HG03196 (cell line): ENCODE measurements around the gene C1orf50.
"Not testable (repeated sequence)": the region's sequence is repeated elsewhere in the genome, so short reads cannot be mapped to it uniquely, and the experiment has no call there.

Experiments used
- ATAC-seq: cut with Tn5 transposase; IDR thresholded peaks from one replicate; pipeline ENCODE4 v1.9.1; 2021; ENCODE audit not compliant: unreplicated experiment

The C1orf50 gene

DNA sequence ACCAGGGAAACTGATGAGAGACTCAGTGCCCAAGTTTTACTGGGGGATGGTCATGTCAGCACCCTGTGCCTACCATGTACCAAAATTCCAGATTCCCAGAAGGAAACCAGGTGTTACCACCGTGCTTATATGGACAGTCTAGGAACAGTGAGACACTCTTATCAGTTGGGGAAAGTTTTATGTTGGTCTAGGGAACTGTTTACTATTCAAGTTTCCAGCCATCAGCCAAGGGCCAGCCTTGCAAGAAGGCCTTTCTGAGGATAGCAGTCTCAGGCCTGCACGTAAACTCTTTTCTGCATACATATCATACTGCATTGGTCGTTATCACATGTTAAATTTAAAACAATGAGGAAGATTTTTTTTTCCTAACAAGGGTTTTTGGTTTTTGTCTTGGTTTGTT lies 30.4 kb downstream of the C1orf50 start:
- ATAC-seq: no peak

DNA sequence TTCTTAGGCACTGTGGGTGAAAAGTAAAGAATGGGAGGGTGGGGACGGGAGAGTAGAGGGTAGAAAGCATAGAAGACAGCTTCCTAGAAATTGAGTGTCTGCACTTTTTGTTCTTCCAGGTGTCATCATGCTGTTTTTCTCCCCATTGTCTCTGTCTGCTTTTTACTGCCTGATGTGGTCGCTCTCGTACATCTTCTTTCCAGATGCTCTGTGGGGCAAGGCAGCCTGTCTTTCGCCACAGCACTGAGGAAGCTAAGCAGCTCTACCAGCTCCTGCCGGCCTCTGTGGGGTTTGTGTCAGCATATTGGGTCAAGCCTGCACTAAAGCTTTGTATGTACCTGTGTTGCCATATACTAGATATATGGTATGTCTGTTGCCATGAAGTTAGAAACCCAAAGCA lies 30.9 kb downstream of the C1orf50 start:
- no peak for ATAC-seq

GRCh38 chr1:42801832-42802473 lies 34.9 kb downstream of the C1orf50 start:
- no peak for ATAC-seq

DNA sequence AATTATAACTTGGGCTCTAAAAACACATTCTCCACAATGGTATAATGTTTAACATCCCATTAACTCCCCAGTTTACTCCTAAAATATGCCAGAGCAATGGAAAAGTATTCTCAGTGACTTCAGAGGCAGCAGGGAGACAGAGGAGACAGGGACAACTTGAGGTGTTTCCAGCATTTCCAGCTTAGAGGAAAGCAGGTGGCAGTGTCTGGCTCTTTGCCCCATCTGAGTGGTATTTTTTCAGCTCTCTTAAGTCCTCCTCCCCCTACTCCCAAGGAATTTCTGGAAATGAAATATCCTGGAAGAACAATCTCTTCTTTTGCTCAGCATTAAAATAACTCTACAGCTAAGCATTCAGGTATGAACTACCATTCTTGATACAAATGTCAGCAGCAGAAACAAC lies 39.1 kb downstream of the C1orf50 start:
- no peak for ATAC-seq

GRCh38 chr1:42806593-42806992 lies 39.5 kb downstream of the C1orf50 start:
- no peak for ATAC-seq

DNA sequence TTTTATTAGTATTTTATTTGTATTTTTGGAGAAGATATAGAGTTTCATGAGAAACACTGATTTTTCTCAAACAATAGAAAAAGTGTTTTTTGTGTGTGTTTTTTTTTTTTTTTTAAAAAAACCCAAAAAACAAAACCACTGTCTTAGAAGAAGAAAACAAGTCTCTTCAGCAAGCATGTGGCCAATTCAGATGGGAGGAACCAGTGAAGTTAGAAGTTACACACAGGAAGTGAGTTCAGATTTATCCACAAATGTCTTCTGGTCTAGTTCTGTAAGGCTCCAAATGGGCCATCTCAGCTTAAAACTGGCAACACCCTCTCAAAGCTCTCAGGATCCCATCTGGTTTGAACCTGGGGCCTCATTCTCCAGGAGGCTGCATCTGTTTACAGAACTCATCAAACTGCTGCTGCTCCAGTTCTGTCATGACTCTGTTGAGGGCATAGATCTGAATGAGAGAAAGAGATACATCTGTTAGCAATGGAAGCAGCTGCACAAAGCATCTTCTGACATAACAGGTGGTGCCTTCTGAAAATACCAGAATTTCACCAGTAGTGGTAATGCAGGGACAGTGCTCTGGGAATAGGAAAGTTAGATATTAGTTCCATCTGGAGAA lies 40.1 kb downstream of the C1orf50 start:
- no peak for ATAC-seq

DNA sequence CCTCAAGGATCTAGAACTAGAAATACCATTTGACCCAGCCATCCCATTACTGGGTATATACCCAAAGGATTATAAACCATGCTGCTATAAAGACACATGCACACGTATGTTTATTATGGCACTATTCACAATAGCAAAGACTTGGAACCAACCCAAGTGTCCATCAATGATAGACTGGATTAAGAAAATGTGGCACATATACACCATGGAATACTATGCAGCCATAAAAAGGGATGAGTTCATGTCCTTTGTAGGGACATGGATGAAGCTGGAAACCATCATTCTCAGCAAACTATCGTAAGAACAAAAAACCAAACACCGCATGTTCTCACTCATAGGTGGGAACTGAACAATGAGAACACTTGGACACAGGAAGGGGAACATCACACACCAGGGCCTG lies 47.8 kb downstream of the C1orf50 start:
- ATAC-seq: not testable (repeated sequence)

GRCh38 chr1:42815941-42816584 lies 49.0 kb downstream of the C1orf50 start:
- ATAC-seq: peak; percentile 5

DNA sequence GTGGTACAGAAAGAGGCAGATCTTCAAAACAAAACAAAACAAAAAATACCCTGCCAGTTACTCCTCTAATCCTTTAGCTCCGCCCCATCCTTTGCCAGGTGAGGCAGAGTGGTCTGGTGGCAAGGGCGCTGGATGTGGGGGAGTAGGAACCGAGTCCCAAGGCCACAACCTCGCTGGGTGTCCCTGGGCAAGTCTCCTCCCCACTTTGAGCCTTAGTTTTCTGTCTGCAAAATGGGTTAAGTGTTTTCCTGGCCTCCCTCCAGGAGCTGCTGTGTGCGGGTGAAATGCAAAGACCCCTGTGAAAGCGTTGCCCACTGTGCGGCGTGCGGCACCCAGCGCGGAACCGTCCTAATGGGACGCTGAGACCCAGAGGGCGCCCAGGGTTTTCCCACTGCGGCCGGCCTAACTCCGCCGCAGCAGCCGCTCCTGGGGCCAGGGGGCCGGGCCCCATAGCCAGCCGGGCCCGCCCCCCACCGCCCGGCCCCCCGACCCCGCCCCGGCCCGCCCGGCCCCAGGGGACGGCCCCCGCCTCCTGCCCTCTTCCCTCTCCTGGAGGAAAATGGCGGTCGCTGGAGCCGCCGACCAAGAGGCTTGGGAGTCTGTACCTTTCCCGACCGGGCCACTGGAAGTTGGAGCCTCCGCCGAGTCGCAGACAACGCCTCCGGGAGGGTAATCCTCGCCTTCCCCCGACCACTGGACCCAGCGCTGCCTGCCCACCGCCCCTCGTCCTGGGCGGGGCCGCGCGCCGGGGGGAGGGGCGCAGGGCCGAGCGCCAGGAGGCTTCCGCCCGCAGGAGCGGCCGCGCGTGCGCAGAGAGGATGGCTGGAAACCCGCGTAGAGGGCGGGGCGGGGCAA lies 49.8 kb downstream of the C1orf50 start, which contains the start of the genes ERMAP and SVBP:
TSS of gene ERMAP (plus strand) at position 538 of the 855 bp plus-strand sequence. CDS start 13,327 bp downstream, outside the sequence.
TSS of gene SVBP (minus strand) at position 813 of the 855 bp plus-strand sequence. CDS start 853 bp downstream, outside the sequence.
- peak; percentile 75 for ATAC-seq

GRCh38 chr1:42817440-42817767 lies 50.4 kb downstream of the C1orf50 start:
- no peak for ATAC-seq

DNA sequence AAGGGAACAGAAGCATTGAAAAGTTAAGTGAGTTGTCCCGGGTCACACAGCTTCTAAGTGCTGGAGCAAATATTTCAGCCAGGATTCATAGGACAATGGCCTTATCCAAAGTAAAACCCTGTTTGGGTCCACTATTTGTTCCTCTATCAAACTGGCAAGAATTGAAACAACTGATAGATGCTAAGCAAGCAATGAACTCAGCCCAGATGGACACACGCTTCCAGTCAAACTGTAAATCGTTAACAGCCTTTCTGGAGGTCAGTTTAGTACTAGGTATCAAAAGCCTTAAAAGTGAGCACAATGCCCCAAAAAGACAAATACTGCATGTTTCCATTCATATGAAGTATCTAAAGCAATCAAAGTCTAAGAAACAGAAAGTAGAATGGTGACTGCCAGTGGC lies 50.9 kb downstream of the C1orf50 start:
- no peak for ATAC-seq

DNA sequence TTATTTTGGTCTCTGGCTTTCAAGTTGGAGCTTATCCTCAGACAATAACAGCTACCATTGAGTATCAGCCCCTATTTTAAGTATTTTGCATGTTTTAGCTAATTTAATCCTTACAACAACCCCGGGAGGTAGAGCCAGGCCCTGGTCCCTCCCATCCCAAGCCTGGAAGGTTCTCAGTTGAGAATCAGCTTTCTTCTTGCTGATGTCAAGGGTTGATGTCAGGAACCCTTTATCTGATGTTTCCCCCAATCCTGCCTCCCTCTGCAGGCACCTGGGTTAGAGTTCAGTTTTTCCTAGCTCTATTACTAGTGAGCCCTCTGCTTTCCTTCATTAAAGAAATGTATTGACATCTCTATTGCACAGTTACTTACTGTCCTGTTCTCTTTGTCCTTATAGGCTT lies 53.8 kb downstream of the C1orf50 start:
- no peak for ATAC-seq

- no peak for ATAC-seq
Measured at GRCh38 chr1:42821690-42822089, 54.6 kb downstream of the C1orf50 start.

DNA sequence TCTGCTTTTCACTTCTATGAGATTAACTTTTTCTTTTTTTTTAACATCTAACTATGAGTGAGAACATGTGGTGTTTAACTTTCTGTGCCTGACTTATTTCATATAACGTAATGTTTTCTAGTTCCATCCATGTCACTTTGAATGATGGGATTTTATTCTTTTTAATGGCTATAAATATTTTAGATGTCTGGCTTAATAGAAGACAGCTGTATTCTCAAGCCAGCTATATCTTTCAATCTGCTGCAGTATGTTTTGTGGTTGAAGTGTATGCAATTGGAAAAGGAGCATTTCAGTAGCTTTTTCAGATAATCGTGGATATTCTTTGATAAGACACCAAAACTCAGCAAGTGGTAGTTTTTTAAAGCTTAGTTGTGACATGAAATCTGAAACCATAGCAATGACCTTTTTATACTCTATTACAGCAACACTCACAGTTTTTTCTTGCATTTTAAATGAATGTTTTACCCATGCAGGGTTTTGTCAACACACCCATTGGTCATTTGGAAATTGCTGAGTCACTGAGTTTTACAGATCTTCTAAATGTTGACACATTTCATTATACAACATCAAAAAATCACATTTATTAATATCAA lies 55.8 kb downstream of the C1orf50 start:
- no peak for ATAC-seq

- no peak for ATAC-seq
Measured at GRCh38 chr1:42824481-42825035, 57.5 kb downstream of the C1orf50 start.

DNA sequence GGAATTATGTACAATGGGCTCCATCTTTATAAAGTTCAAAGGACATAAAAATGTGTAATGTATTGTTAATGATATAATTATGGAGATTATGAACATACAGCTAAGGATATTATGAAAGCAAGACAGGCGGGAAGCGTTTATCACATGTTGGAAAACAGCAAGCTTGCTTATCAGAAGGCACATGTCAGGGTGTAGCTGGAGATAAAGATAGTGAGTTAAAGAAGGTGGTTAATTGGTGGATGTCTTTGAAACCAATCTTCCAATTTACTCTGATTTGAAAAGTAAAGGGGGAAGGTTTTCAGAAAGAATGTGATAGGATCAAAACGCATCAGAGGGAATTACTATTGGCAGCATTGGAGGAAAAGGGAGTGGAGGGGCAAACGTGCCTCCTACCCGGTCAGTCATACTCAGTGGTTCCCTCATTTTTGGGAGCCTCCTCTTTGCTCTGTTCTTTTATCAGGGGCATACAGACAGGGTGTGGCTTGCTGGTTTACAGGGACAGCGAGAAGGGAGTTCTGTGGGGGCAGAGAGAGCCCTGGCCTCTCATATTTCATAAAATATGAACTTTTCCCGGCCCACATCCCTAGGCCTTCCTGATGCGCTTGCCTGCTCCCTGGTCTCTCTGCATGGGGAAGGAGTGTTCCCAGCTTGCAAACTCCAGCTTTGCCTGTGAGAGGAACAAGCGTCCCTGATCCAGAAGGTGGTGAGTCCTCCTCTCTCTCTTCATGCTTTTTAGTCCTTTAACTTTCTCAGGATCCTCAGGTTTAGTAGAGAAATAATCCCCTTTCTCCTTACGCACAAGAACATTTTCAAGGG lies 58.2 kb downstream of the C1orf50 start:
- ATAC-seq: no peak
